ENCODE measurements around the gene TMEM40.
"Not testable (repeated sequence)": the region's sequence is repeated elsewhere in the genome, so short reads cannot be mapped to it uniquely, and the experiment has no call there.

TMEM40 gene

DNA sequence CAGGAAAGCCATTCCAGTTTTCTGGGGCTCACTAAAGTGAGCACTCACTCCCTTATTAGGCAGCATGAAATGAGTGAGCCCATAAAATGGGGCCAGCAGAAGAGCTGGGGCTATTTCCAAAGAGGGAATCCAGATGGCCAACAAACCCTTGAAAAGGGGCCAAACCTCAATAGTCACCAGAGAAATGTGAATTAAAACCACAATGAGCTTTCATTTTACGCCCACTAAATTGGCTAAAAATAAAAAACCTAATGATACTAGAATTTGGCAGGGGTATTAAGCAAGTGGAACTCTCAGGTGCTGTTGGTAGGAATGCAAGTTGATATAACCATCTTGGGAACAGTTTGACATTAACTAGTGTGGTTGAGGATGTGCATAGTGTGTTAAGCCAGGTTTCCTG is 53.1 kb downstream of the TMEM40 start:
- TF ChIP-seq, protein P1, sequence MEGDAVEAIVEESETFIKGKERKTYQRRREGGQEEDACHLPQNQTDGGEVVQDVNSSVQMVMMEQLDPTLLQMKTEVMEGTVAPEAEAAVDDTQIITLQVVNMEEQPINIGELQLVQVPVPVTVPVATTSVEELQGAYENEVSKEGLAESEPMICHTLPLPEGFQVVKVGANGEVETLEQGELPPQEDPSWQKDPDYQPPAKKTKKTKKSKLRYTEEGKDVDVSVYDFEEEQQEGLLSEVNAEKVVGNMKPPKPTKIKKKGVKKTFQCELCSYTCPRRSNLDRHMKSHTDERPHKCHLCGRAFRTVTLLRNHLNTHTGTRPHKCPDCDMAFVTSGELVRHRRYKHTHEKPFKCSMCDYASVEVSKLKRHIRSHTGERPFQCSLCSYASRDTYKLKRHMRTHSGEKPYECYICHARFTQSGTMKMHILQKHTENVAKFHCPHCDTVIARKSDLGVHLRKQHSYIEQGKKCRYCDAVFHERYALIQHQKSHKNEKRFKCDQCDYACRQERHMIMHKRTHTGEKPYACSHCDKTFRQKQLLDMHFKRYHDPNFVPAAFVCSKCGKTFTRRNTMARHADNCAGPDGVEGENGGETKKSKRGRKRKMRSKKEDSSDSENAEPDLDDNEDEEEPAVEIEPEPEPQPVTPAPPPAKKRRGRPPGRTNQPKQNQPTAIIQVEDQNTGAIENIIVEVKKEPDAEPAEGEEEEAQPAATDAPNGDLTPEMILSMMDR (IDR thresholded peaks at IDR 0.05; ENCODE audit: low read depth, low read length), result no peak
- H3K4me3 ChIP-seq (ENCODE audit: low read depth, low read length), result no peak overlapping the region

DNA sequence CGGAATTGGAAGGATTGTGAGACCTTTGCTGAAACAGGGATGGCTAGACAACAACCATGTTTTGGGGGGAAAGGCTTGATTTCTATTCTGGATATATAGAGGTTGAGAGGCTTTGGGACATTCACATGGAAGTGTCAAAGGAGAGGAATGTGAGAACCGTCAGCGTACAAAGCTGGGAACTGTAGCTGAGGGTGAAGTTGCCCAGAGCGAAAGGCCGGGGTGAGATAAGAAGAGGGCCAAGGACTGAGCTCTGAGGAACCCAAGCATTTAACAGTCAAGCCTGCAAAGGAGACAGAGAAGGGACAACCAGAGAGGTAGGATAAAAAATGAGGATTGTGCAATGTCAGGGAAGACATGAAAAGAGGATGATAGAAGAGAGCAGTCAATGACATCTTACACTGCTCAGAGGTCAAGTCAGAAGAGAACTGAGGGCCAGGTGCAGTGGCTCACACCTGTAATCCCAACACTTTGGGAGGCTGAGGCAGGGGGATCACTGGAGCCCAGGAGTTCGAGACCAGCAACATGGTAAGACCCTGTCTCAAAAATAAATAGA is 53.6 kb downstream of the TMEM40 start:
- TF ChIP-seq, protein P1 (IDR thresholded peaks at IDR 0.05; ENCODE audit: low read depth, low read length), result no peak
- H3K4me3 ChIP-seq (ENCODE audit: low read depth, low read length), result no peak overlapping the region

DNA sequence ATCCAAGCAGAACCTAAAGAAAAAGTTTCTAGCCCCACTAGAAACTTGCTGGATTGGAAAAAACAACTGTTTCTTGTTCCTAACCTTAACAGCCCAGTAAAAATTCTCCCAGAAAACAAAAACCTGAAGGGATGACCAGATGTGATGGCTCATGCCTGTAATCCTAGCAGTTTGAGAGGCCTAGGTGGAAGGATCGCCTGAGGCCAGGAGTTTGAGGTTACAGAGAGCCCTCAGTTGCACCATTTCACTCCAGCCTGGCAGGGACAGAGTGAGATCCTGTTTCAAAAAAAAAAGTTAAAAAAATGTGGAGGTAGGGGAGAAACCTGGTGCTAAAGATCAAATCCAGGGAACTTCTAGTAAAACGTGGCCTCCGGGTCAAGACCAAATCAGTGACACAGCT is 56.6 kb downstream of the TMEM40 start:
- TF ChIP-seq, protein P1 (IDR thresholded peaks at IDR 0.05; ENCODE audit: low read depth, low read length), result no peak
- H3K4me3 ChIP-seq (ENCODE audit: low read depth, low read length), result no peak overlapping the region

DNA sequence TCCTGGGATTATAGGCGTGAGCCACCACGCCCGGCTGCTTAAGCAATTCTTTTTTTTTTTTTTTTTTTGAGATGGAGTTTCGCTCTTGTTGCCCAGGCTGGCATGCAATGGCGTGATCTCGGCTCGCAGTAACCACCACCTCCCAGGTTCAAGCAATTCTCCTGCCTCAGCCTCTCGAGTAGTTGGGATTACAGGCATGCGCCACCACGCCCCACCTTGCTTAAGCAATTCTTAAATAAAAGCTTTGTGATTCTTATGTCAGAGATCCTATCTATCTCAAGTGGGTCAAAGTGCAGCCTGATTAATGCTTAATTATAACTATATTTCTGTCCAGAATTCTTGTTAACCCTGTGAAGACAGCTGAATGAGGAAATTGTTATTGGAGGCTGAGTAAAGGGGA is 57.5 kb downstream of the TMEM40 start:
- not testable (repeated sequence) for H3K4me3 ChIP-seq (ENCODE audit: low read depth, low read length)

DNA sequence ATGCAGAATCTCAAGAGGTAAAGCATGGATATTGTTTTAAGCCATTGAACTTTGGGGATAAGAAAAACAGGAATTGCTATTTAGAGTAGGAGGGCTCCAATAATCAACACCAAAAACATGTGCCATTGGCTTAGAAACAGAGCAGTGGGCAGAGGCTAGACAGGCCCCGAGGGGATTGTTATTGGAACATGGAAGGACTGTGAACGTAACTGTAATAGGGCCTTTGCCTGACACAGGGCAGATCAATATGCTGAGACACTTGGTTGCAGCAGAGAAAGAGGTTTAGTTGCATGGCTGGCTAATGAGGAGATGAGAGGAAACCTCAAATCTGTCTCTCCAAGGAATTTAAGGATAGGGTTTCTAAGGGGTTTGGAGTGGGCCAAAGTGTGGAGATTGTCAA is 58.3 kb downstream of the TMEM40 start:
- H3K4me3 ChIP-seq (ENCODE audit: low read depth, low read length), result no peak overlapping the region
- TF ChIP-seq, protein P1 (IDR thresholded peaks at IDR 0.05; ENCODE audit: low read depth, low read length), result no peak

DNA sequence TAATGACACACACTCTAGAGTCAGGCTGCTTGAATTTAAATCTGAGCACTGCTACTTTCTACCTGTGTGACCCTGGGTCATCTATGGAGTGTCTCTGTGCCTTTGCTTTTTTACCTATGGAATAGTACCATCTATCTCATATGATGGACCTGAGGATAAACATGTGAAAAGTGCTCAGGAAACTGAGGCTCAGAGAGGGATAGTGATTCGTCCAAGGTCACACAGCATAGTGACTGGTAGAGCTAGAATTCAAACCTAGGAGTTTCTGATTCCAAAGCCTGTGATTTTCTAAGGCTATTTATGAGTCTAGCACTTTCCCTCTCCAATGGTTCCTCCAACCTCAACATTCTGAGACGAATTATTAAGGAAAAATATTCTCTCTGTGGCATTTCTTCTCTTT is 63.1 kb downstream of the TMEM40 start:
- no peak overlapping the region for H3K4me3 ChIP-seq (ENCODE audit: low read depth, low read length)
- TF ChIP-seq, protein P1 (IDR thresholded peaks at IDR 0.05; ENCODE audit: low read depth, low read length), result no peak

DNA sequence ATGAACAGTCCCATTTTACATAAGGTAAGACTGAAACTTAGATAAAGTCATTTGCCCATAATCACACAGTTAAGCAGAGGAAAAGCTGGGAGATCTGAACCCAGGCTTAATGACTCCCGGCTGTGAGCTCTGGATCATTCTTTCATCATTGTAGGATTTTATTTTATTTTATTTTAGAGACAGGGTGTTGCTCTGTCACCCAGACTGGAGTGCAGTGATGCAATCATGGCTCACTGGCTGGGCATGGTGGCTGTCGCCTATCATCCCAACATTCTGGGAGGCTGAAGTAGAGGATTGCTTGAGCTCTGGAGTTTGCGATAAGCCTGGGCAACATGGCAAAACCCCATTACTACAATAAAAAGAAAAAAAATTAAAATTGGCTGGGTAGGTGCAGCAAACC is 63.9 kb downstream of the TMEM40 start:
- TF ChIP-seq, protein P1 (IDR thresholded peaks at IDR 0.05; ENCODE audit: low read depth, low read length), result no peak
- no peak overlapping the region for H3K4me3 ChIP-seq (ENCODE audit: low read depth, low read length)

DNA sequence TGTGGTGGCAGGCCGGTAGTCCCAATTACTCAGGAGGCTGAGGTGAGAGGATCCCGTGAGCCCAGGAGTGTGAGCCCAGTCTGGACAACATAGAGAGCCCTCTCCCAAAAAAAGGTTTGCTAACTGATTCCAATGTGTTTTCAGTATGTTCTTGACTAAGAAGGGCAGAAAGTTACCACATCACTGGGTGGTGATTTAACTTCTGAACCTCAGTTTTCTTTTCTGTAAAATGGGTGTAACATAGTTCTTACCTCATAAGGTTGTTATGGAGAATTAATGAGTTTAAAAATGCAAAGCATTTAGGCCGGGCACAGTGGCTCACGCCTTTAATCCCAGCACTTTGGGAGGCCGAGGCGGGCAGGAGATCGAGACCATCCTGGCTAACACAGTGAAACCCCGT is 66.6 kb downstream of the TMEM40 start:
- no peak overlapping the region for H3K4me3 ChIP-seq (ENCODE audit: low read depth, low read length)
- TF ChIP-seq, protein P1 (IDR thresholded peaks at IDR 0.05; ENCODE audit: low read depth, low read length), result no peak
